Subcutaneous adipose tissue (tissue), 4 donors: ENCODE results near the gene VPS45. TPM values are rescaled to one million over a fixed set of nuclear protein-coding genes. Genes with fewer than 3 reads are reported as not detected.

Experiments used
- CTCF ChIP-seq: fragments of 450-650 bp; IDR thresholded peaks from one replicate; pipeline ENCODE4 v1.5.1; 2016; ENCODE audit warnings: low read depth, mild to moderate bottlenecking, control low read depth, antibody characterized with exemption, moderate library complexity
- total RNA-seq, 4 donors: library from RNA; depleted of rRNA; stranded (reverse); fragments of >200 nt; gene quantifications; one replicate each; pipeline ENCODE4 v1.1.0, GENCODE V29; 2016

VPS45 gene
- total RNA-seq, 4 donors from 2014 or later, result 28.1 to 54.6 (median 38.4) TPM

GRCh38 chr1:150152772-150153456 lies 85.3 kb downstream of the VPS45 start:
- no peak for TF ChIP-seq CTCF

GRCh38 chr1:150154143-150154542 lies 86.6 kb downstream of the VPS45 start:
- no peak for TF ChIP-seq CTCF

- TF ChIP-seq CTCF, result no peak
Measured at GRCh38 chr1:150155413-150156071, 88.0 kb downstream of the VPS45 start.

- no peak for TF ChIP-seq CTCF
Measured at GRCh38 chr1:150156868-150157603, 89.5 kb downstream of the VPS45 start.

GRCh38 chr1:150159550-150159949 lies 92.0 kb downstream of the VPS45 start:
- TF ChIP-seq CTCF, result no peak

- no peak for TF ChIP-seq CTCF
Measured at GRCh38 chr1:150160964-150161621, 93.5 kb downstream of the VPS45 start.
